DND-41 (cell line): ENCODE results near the gene DPYSL4.
"Not testable (repeated sequence)": the region's sequence is repeated elsewhere in the genome, so short reads cannot be mapped to it uniquely, and the experiment has no call there.

Source experiments
- CTCF ChIP-seq: IDR thresholded peaks from 2 replicates; pipeline ENCODE4 v1.5.1; 2012; ENCODE audit warnings: borderline replicate concordance, low read length, moderate library complexity, mild to moderate bottlenecking; ENCODE audit not compliant: poor library complexity, severe bottlenecking; ENCODE audit errors: extremely low read depth
- EZH2 ChIP-seq: IDR thresholded peaks from 3 replicates; pipeline ENCODE4 v1.6.1; 2012; ENCODE audit warnings: borderline replicate concordance, low read depth, mild to moderate bottlenecking, moderate library complexity, low read length, inconsistent platforms; ENCODE audit not compliant: severe bottlenecking

- not testable (repeated sequence) for TF ChIP-seq CTCF, EZH2
These were observed 27.2 kb upstream of the DPYSL4 start for GRCh38 chr10:132159302-132160230.
